Loucy (cell line): ENCODE data around the gene CACNA2D1.

Experiments
- H2AFZ ChIP-seq: fragments of 200-600 bp; sonication (generic); 2 replicates; pipeline ENCODE4 v1.6.0; 2016; ENCODE audit warnings: antibody characterized with exemption, mild to moderate bottlenecking, low read length, moderate library complexity
- H3F3A ChIP-seq: fragments of 200-600 bp; 2 replicates; pipeline ENCODE4 v1.6.0; 2016; ENCODE audit warnings: antibody characterized with exemption, low read depth, mild to moderate bottlenecking
- H3K27me3 ChIP-seq: fragments of 200-600 bp; sonication (generic); 2 replicates; pipeline ENCODE4 v1.6.1; 2014; ENCODE audit warnings: low read length, mild to moderate bottlenecking; ENCODE audit not compliant: insufficient read depth, poor library complexity, severe bottlenecking
- H3K36me3 ChIP-seq: fragments of 200-600 bp; sonication (generic); 2 replicates; pipeline ENCODE4 v1.6.1; 2016; ENCODE audit warnings: low read length; ENCODE audit not compliant: insufficient read depth
- H3K4me1 ChIP-seq: fragments of 200-600 bp; sonication (generic); 2 replicates; pipeline ENCODE4 v1.5.1; 2014; ENCODE audit warnings: low read length, mild to moderate bottlenecking; ENCODE audit not compliant: insufficient read depth, poor library complexity, severe bottlenecking
- H3K4me2 ChIP-seq: fragments of 200-600 bp; sonication (generic); 2 replicates; pipeline ENCODE4 v1.6.0; 2014; ENCODE audit warnings: antibody characterized with exemption, low read length, low read depth, mild to moderate bottlenecking; ENCODE audit not compliant: poor library complexity, severe bottlenecking
- H3K4me3 ChIP-seq: fragments of 200-600 bp; sonication (generic); 2 replicates; pipeline ENCODE4 v1.5.1; 2014; ENCODE audit warnings: low read length, mild to moderate bottlenecking, mixed read lengths; ENCODE audit not compliant: poor library complexity, severe bottlenecking
- H3K79me2 ChIP-seq: fragments of 200-600 bp; sonication (generic); 2 replicates; pipeline ENCODE4 v1.6.1; 2014; ENCODE audit warnings: low read length; ENCODE audit not compliant: insufficient read depth
- H3K9ac ChIP-seq: fragments of 200-600 bp; sonication (generic); 2 replicates; pipeline ENCODE4 v1.6.0; 2014; ENCODE audit warnings: mild to moderate bottlenecking, low read depth, low read length, moderate library complexity; ENCODE audit not compliant: poor library complexity, severe bottlenecking
- H3K9me2 ChIP-seq: fragments of 200-600 bp; sonication (generic); replicated peaks from 2 replicates; pipeline ENCODE4 v1.6.1; 2016; ENCODE audit warnings: low read depth, low read length, mixed read lengths
- H3K9me3 ChIP-seq: fragments of 200-600 bp; sonication (generic); 2 replicates; pipeline ENCODE4 v1.6.1; 2014; ENCODE audit warnings: mild to moderate bottlenecking, antibody characterized with exemption, low read length, low read depth; ENCODE audit not compliant: insufficient read depth
- H4K20me1 ChIP-seq: fragments of 200-600 bp; sonication (generic); 2 replicates; pipeline ENCODE4 v1.6.0; 2014; ENCODE audit warnings: antibody characterized with exemption, low read length, mild to moderate bottlenecking; ENCODE audit not compliant: insufficient read depth, poor library complexity, severe bottlenecking
- EZH2phosphoT487 ChIP-seq: fragments of 200-600 bp; IDR thresholded peaks from 2 replicates; pipeline ENCODE4 v1.6.1; 2018; ENCODE audit warnings: antibody characterized with exemption, mild to moderate bottlenecking, moderate library complexity, borderline replicate concordance
- TF ChIP-seq, protein P1 (sequence below): fragments of 200-600 bp; sonication (generic); conservative IDR thresholded peaks from 2 replicates; pipeline ENCODE4 v1.5.1; 2014; ENCODE audit warnings: mild to moderate bottlenecking, antibody characterized with exemption, low read length

CACNA2D1 gene

DNA sequence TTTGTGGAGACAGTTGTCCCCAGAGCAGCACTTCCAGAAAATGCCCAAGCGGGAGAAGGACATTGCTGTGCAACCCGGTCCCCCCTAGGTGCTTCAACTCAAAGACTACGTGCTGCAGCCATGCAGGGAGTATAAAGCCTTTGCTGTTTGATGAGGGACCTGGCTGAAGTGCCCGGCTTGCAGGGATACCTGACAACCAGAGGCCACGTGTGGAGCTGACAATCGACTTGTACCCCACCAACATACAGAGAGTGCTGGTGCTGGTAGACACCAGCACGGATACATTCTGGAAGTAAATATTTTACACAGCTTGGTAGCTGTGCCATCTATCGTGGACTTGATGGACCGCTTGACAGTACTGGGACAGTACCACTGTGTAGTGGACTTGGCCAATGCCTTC lies 240.6 kb downstream of the CACNA2D1 start:
- Histone ChIP-seq H3K27me3 (no peaks in the 10 kb centered on the region), H3K9ac (no peak overlapping the region), H3F3A (no peaks in the 10 kb centered on the region), H3K4me2 (no peak overlapping the region), H3K36me3 (no peaks in the 10 kb centered on the region), H3K79me2 (no peaks in the 10 kb centered on the region), H3K4me3 (no peak overlapping the region), H3K9me2 (no peaks in the 10 kb centered on the region), H4K20me1 (no peaks in the 10 kb centered on the region), H3K9me3 (no peaks in the 10 kb centered on the region), H3K4me1 (no peaks in the 10 kb centered on the region), H2AFZ (no peak overlapping the region)
- TF ChIP-seq, protein P1, sequence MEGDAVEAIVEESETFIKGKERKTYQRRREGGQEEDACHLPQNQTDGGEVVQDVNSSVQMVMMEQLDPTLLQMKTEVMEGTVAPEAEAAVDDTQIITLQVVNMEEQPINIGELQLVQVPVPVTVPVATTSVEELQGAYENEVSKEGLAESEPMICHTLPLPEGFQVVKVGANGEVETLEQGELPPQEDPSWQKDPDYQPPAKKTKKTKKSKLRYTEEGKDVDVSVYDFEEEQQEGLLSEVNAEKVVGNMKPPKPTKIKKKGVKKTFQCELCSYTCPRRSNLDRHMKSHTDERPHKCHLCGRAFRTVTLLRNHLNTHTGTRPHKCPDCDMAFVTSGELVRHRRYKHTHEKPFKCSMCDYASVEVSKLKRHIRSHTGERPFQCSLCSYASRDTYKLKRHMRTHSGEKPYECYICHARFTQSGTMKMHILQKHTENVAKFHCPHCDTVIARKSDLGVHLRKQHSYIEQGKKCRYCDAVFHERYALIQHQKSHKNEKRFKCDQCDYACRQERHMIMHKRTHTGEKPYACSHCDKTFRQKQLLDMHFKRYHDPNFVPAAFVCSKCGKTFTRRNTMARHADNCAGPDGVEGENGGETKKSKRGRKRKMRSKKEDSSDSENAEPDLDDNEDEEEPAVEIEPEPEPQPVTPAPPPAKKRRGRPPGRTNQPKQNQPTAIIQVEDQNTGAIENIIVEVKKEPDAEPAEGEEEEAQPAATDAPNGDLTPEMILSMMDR: no peak
- no peak for TF ChIP-seq EZH2phosphoT487

DNA sequence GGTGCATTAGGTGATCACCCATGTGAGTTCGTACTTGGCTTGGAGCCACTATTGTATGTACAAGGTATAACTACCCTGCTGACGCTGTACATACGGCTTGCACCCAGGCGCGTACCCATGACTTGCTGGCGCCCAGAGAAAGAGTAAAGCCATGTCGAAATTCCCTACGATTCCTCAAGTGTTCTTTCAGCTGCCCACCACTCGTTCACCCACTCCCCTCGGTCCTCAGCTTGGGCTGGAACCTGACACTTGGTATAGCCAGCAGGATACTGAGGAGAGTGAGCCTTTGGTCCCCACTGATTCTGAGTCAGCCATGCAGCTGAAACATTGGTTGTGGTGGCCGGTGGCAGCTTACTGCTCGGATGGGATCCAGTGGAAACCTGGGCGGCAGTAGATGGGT lies 241.5 kb downstream of the CACNA2D1 start:
- H3K4me2 ChIP-seq: no peak overlapping the region

DNA sequence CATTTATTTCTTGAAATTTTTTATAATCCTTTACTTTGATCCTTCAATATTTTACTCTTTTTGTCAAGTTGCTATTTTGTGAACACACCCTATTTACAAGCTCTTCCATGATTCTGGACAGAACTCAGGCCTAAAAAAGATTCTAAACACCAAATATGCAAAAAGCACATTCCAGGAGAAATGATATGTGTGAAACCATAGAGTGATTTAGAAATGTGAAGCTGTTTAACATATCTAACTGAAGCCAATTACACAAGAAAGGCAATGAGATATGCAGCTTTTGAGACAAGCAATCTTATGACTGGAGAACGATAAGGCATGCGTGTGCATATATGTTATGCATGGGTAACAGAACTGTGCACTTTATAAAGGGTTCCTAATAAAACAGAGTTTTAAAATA lies 243.0 kb downstream of the CACNA2D1 start:
- Histone ChIP-seq H3K9ac (no peak overlapping the region), H2AFZ (no peak overlapping the region), H3K27me3 (no peaks in the 10 kb centered on the region), H3K4me1 (no peaks in the 10 kb centered on the region), H3K79me2 (no peaks in the 10 kb centered on the region), H3K9me3 (no peaks in the 10 kb centered on the region), H3F3A (no peaks in the 10 kb centered on the region), H3K4me3 (no peak overlapping the region), H3K36me3 (no peaks in the 10 kb centered on the region), H3K9me2 (no peaks in the 10 kb centered on the region), H4K20me1 (no peaks in the 10 kb centered on the region), H3K4me2 (no peak overlapping the region)
- TF ChIP-seq, protein P1: no peak
- TF ChIP-seq EZH2phosphoT487: no peak

More for the DNA sequence above, 241.5 kb downstream of the CACNA2D1 start:
- no peaks in the 10 kb centered on the region for H3K79me2 ChIP-seq
- H3K36me3 ChIP-seq: no peaks in the 10 kb centered on the region
- no peaks in the 10 kb centered on the region for H3K9me2 ChIP-seq
- no peaks in the 10 kb centered on the region for H3K9me3 ChIP-seq
- H3K4me1 ChIP-seq: no peaks in the 10 kb centered on the region
- H3F3A ChIP-seq: no peaks in the 10 kb centered on the region
- H3K27me3 ChIP-seq: no peaks in the 10 kb centered on the region
- TF ChIP-seq EZH2phosphoT487: no peak
- TF ChIP-seq, protein P1: no peak
- no peak overlapping the region for H3K9ac ChIP-seq
- H2AFZ ChIP-seq: no peak overlapping the region
- H3K4me3 ChIP-seq: no peak overlapping the region
- no peaks in the 10 kb centered on the region for H4K20me1 ChIP-seq
